Measurements from ENCODE around the gene SHTN1.

SHTN1 gene

GRCh38 chr10:116875897-116876296, 129.1 kb downstream of the SHTN1 start:
- DNase-seq (ENCODE audit: extremely low read depth in 1 of 2, low read depth in 1 of 2): no peak

GRCh38 chr10:116873134-116873533, 131.9 kb downstream of the SHTN1 start:
- no peak for DNase-seq (ENCODE audit: extremely low read depth in 1 of 2, low read depth in 1 of 2)

GRCh38 chr10:116870949-116871348, 134.0 kb downstream of the SHTN1 start:
- no peak for DNase-seq (ENCODE audit: extremely low read depth in 1 of 2, low read depth in 1 of 2)

- no peak for DNase-seq (ENCODE audit: extremely low read depth in 1 of 2, low read depth in 1 of 2)
These were observed 136.3 kb downstream of the SHTN1 start for GRCh38 chr10:116868722-116869121.

- DNase-seq (ENCODE audit: extremely low read depth in 1 of 2, low read depth in 1 of 2): no peak
These were observed 136.8 kb downstream of the SHTN1 start for GRCh38 chr10:116868198-116868676.

GRCh38 chr10:116866987-116867595, 137.9 kb downstream of the SHTN1 start:
- no peak for DNase-seq (ENCODE audit: extremely low read depth in 1 of 2, low read depth in 1 of 2)

- DNase-seq (ENCODE audit: extremely low read depth in 1 of 2, low read depth in 1 of 2): no peak
These were observed 138.9 kb downstream of the SHTN1 start for GRCh38 chr10:116866066-116866465.

- no peak for DNase-seq (ENCODE audit: extremely low read depth in 1 of 2, low read depth in 1 of 2)
These were observed 140.6 kb downstream of the SHTN1 start for GRCh38 chr10:116864436-116864835.

- no peak for DNase-seq (ENCODE audit: extremely low read depth in 1 of 2, low read depth in 1 of 2)
These were observed 143.2 kb downstream of the SHTN1 start for GRCh38 chr10:116861796-116862195.

GRCh38 chr10:116857156-116857555, 147.8 kb downstream of the SHTN1 start:
- DNase-seq (ENCODE audit: extremely low read depth in 1 of 2, low read depth in 1 of 2): no peak

- no peak for DNase-seq (ENCODE audit: extremely low read depth in 1 of 2, low read depth in 1 of 2)
These were observed 151.3 kb downstream of the SHTN1 start for GRCh38 chr10:116853701-116854100.

- no peak for DNase-seq (ENCODE audit: extremely low read depth in 1 of 2, low read depth in 1 of 2)
These were observed 151.7 kb downstream of the SHTN1 start for GRCh38 chr10:116853287-116853686.

- no peak for DNase-seq (ENCODE audit: extremely low read depth in 1 of 2, low read depth in 1 of 2)
These were observed 152.7 kb downstream of the SHTN1 start for GRCh38 chr10:116852246-116852645.

- no peak for DNase-seq (ENCODE audit: extremely low read depth in 1 of 2, low read depth in 1 of 2)
These were observed 154.9 kb downstream of the SHTN1 start for GRCh38 chr10:116850058-116850611.

- DNase-seq (ENCODE audit: extremely low read depth in 1 of 2, low read depth in 1 of 2): no peak
These were observed 155.5 kb downstream of the SHTN1 start, which contains the start of gene ENO4 for GRCh38 chr10:116849248-116850057. ENO4 (plus strand) TSS chr10:116849499; CDS start chr10:116849567, 68 bp downstream.

- DNase-seq (ENCODE audit: extremely low read depth in 1 of 2, low read depth in 1 of 2): no peak
These were observed 156.1 kb downstream of the SHTN1 start for GRCh38 chr10:116848944-116849247.

- DNase-seq (ENCODE audit: extremely low read depth in 1 of 2, low read depth in 1 of 2): no peak
These were observed 156.7 kb downstream of the SHTN1 start for GRCh38 chr10:116848032-116848943.

GRCh38 chr10:116845823-116846222, 159.2 kb downstream of the SHTN1 start:
- DNase-seq (ENCODE audit: extremely low read depth in 1 of 2, low read depth in 1 of 2): no peak

GRCh38 chr10:116840389-116841075, 164.5 kb downstream of the SHTN1 start:
- DNase-seq (ENCODE audit: extremely low read depth in 1 of 2, low read depth in 1 of 2): no peak

GRCh38 chr10:116838143-116838725, 166.8 kb downstream of the SHTN1 start:
- no peak for DNase-seq (ENCODE audit: extremely low read depth in 1 of 2, low read depth in 1 of 2)
